K562 (cell line): Measurements from ENCODE around the gene CTSW. TPM values are rescaled to one million over a fixed set of nuclear protein-coding genes. Genes with fewer than 3 reads are reported as not detected.

Experiments
- CREB1 ChIP-seq, 2 experiments: sonication (generic) in 1 of 2; formaldehyde crosslinking in 1 of 2; IDR thresholded peaks; 2 replicates each; pipeline versions ENCODE4 v1.6.1 to v1.8.0; 2012 to 2022; ENCODE audit warnings: inconsistent platforms in 1 of 2, mild to moderate bottlenecking in 1 of 2, missing genetic modification reagents in 1 of 2, moderate library complexity in 1 of 2
- EGR1 ChIP-seq: fragments of 450-650 bp; conservative IDR thresholded peaks from 2 replicates; pipeline ENCODE4 v1.6.1; 2017; ENCODE audit warnings: mild to moderate bottlenecking
- GATAD2A ChIP-seq: fragments of 450-650 bp; IDR thresholded peaks from 2 replicates; pipeline ENCODE4 v1.6.1; 2017
- HLTF ChIP-seq: fragments of 450-650 bp; IDR thresholded peaks from 2 replicates; pipeline ENCODE4 v1.6.1; 2016
- ILF3 ChIP-seq: fragments of 450-650 bp; IDR thresholded peaks from 2 replicates; pipeline ENCODE4 v1.6.1; 2018; ENCODE audit warnings: antibody characterized with exemption, mild to moderate bottlenecking, moderate library complexity, borderline replicate concordance
- KAT2B ChIP-seq: IDR thresholded peaks from one replicate; pipeline ENCODE4 v1.6.1; 2012; ENCODE audit warnings: low read depth, mild to moderate bottlenecking, control low read depth, inconsistent platforms, low read length, moderate library complexity
- NR2C2 ChIP-seq, 2 experiments: fragments of 200-800 bp in 1 of 2; sonication (Bioruptor generic) in 1 of 2; sonication (generic) in 1 of 2; formaldehyde crosslinking in 1 of 2; IDR thresholded peaks; 2 replicates each; pipeline versions ENCODE4 v1.6.1 to v1.8.0; 2016 to 2022; ENCODE audit warnings: mild to moderate bottlenecking in 1 of 2, missing compliant biosample characterization in 1 of 2, missing genetic modification characterization in 1 of 2, missing genetic modification reagents in 1 of 2
- RUNX1 ChIP-seq: sonication (generic); IDR thresholded peaks from 2 replicates; pipeline ENCODE4 v1.6.1; 2016; ENCODE audit warnings: antibody characterized with exemption, low read depth
- SMAD2 ChIP-seq: fragments of 150-350 bp; IDR thresholded peaks from 2 replicates; pipeline ENCODE4 v1.6.1; 2014; ENCODE audit warnings: low read depth, mild to moderate bottlenecking, low read length
- SNRNP70 ChIP-seq: fragments of 200-400 bp; formaldehyde crosslinking; optimal IDR thresholded peaks from 2 replicates; pipeline ENCODE3; 2017; ENCODE audit warnings: low read depth, low read length
- TCF7 ChIP-seq: sonication (generic); IDR thresholded peaks from 2 replicates; pipeline ENCODE4 v1.6.1; 2016; ENCODE audit warnings: antibody characterized with exemption, borderline replicate concordance
- TOE1 ChIP-seq, 2 experiments: fragments of 450-650 bp in 1 of 2; sonication (generic) in 1 of 2; formaldehyde crosslinking in 1 of 2; IDR thresholded peaks; 2 replicates each; pipeline versions ENCODE4 v1.7.1 to v1.8.0; 2016 to 2022; ENCODE audit warnings: borderline replicate concordance in 2 of 2, mild to moderate bottlenecking in 2 of 2, antibody characterized with exemption in 1 of 2, inconsistent platforms in 1 of 2, low read depth in 1 of 2, missing genetic modification reagents in 1 of 2, moderate library complexity in 1 of 2
- ZNF224 ChIP-seq: sonication (generic); formaldehyde crosslinking; IDR thresholded peaks from 2 replicates; pipeline ENCODE4 v1.8.0; 2022; ENCODE audit warnings: mild to moderate bottlenecking, missing genetic modification reagents
- ZNF436 ChIP-seq: fragments of 250-450, 450-650 bp; sonication (Bioruptor Pico); formaldehyde crosslinking; IDR thresholded peaks from 2 replicates; pipeline ENCODE4 v1.7.0; 2020; ENCODE audit warnings: mild to moderate bottlenecking
- polyA plus RNA-seq, 8 experiments: library from polyadenylated mRNA; depleted of rRNA in 4 of 8; stranded (reverse) in 5 of 8; unstranded in 3 of 8; fragments of >200 nt; fragmentation: Nextera tagmentation in 2 of 8; fragmentation: Illumina TruSeq in 1 of 8; extraction: Ambion mirVana in 2 of 8; extraction: Trizol in 1 of 8; gene quantifications; 2 replicates each; pipeline versions ENCODE4 v1.2.1 to v1.2.3, GENCODE V29; 2011 to 2014; ENCODE audit warnings: inconsistent platforms in 1 of 8, missing spikeins in 1 of 8
- total RNA-seq, 7 experiments: library from RNA; depleted of rRNA in 6 of 7; stranded (reverse); fragments of >200 nt in 6 of 7; fragmentation: Illumina TruSeq in 2 of 7; extraction: Trizol in 2 of 7; gene quantifications; 2 replicates each; pipeline versions ENCODE4 v1.2.1 to v1.2.3, GENCODE V29; 2011 to 2021; ENCODE audit warnings: low replicate concordance in 1 of 7
- TF ChIP-seq, protein P1 (sequence below), 2 experiments: fragments of 450-650 bp in 1 of 2; sonication (generic) in 1 of 2; formaldehyde crosslinking in 1 of 2; IDR thresholded peaks; 2 replicates each; pipeline versions ENCODE4 v1.7.1 to v1.9.0; 2016 to 2022; ENCODE audit warnings: inconsistent platforms in 1 of 2, mild to moderate bottlenecking in 1 of 2, missing genetic modification reagents in 1 of 2

The CTSW gene
- total and polyA plus RNA-seq, 9 of the 15 experiments (the other 6 are each of a cell fraction or from before 2014, with no cell fraction given) = 0.04 TPM; not detected in 8

DNA sequence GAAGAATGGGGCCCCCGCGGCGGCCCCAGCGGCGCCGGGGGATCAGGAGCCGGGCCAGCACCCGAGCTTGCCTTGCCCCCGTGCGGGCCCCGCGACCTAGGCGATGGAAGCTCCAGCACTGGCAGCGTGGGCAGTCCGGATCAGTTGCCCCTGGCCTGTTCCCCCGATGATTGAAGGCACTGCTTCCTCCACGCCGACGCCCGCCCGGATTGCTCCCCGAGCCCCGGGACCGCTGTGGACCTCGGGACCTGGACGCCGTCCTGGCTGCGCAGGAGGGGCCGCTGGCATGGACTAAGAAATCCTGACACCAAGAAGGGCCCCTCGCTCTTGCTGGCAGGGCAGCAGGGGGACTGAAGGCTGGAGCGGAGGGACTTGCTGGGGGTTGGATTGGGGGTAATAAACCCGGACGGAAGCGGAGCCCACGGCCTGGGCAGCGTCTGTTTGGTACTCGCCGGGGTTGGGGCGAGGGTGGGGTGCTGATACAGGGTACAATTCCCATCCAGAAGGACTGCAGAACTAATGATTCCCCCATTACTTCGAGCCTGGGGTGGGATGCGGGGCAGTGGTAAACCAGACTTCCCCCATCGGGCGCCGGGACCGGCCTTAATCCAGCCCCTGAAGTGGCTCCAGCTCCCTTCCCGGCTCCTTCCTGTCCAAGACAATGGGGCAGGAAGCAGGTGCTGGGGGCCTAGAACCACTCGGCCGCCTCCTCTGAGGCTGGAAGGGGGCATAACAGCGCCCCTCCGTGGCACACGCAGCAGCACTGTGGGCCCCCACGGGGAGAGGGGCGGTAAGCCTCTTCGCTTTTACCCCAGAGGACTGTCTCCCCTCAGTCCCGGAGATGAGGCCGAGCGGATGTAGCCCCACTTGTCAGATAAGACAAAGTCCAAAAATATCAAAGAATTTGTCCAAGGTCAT is 11.8 kb downstream of the CTSW start (continued):
- TF ChIP-seq, protein P1, sequence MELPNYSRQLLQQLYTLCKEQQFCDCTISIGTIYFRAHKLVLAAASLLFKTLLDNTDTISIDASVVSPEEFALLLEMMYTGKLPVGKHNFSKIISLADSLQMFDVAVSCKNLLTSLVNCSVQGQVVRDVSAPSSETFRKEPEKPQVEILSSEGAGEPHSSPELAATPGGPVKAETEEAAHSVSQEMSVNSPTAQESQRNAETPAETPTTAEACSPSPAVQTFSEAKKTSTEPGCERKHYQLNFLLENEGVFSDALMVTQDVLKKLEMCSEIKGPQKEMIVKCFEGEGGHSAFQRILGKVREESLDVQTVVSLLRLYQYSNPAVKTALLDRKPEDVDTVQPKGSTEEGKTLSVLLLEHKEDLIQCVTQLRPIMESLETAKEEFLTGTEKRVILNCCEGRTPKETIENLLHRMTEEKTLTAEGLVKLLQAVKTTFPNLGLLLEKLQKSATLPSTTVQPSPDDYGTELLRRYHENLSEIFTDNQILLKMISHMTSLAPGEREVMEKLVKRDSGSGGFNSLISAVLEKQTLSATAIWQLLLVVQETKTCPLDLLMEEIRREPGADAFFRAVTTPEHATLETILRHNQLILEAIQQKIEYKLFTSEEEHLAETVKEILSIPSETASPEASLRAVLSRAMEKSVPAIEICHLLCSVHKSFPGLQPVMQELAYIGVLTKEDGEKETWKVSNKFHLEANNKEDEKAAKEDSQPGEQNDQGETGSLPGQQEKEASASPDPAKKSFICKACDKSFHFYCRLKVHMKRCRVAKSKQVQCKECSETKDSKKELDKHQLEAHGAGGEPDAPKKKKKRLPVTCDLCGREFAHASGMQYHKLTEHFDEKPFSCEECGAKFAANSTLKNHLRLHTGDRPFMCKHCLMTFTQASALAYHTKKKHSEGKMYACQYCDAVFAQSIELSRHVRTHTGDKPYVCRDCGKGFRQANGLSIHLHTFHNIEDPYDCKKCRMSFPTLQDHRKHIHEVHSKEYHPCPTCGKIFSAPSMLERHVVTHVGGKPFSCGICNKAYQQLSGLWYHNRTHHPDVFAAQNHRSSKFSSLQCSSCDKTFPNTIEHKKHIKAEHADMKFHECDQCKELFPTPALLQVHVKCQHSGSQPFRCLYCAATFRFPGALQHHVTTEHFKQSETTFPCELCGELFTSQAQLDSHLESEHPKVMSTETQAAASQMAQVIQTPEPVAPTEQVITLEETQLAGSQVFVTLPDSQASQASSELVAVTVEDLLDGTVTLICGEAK (IDR thresholded peaks at IDR 0.05) = no peak
- TF ChIP-seq, protein P1 (CRISPR knock-in tag; IDR thresholded peaks at IDR 0.05) = 0 out of 2 replicates have a peak, but pooled peaks have one; percentile 5
- TF ChIP-seq RUNX1 (peak; percentile 58; the same call in 1 of the 2 replicates), TOE1 (IDR thresholded peaks at IDR 0.05; ENCODE audit: borderline replicate concordance) (peak; percentile 41; the same call in 1 of the 2 replicates), TOE1 (CRISPR knock-in tag; IDR thresholded peaks at IDR 0.05; ENCODE audit: borderline replicate concordance, low read depth) (no peak), ILF3 (peak; percentile 12; the same call in 1 of the 2 replicates), SMAD2 (no peak), HLTF (no peak), TCF7 (0 out of 2 replicates have a peak, but pooled peaks have one; percentile 77), NR2C2 (CRISPR knock-in tag; IDR thresholded peaks at IDR 0.05) (no peak), NR2C2 (tag; IDR thresholded peaks at IDR 0.05) (no peak), EGR1 (0 out of 2 replicates have a peak, but pooled peaks have one; percentile 7), GATAD2A (0 out of 2 replicates have a peak, but pooled peaks have one; percentile 17), ZNF436 (CRISPR knock-in tag) (peak; percentile 87), CREB1 (IDR thresholded peaks at IDR 0.05) (0 out of 2 replicates have a peak, but pooled peaks have one; percentile 6), CREB1 (CRISPR knock-in tag; IDR thresholded peaks at IDR 0.05) (peak; percentile 29; the same call in 1 of the 2 replicates), SNRNP70 (no peak), KAT2B (no peak), ZNF224 (no peak)
